CD4-positive, alpha-beta T cell treated with Interleukin-6 for 4 hours (primary cell): ENCODE results near the gene SLC34A2.

Source experiments
- DNase-seq: peaks from one replicate; pipeline ENCODE4 v3.0.0-alpha.2; 2020; ENCODE audit warnings: mixed read lengths

SLC34A2 gene

DNA sequence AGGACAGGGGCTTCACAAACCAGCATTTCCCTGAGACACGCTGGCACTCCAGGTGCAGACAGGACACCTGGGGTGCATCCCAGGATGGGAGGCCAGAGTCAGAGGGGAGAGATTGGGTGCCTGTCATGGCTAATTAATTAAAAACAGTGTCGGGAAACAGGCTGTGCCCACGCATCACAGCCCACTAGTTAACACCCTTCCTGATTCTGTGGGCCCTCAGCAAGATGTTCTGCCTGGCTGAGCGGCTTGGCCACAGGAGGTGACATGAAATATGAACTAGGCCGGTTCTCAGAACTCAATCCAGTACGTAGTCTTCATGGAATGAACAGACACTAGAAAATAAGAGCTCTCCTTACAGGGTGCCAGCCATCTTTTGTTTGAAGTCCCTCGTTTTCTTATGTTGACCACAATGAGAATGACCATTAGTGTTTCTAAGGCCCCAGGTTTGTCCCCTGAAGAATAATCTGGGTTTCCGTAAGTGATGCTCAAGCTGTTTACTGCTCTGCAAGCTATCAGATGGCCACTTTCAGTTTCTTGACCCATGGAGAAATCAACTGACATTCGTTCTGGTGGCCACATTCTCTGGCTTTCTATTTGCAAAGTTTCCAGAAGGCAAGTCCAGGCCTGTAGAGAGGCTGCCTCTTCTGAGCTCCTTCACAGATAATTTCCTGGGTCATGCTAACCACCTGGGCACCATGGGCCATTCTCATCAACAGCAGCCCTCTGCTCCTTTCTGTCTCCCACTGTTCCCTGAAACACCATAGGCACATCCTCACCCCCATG, 72.3 kb downstream of the SLC34A2 start:
- DNase-seq, result no peak
